Pancreas (tissue), 10 donors: ENCODE data around the gene STIP1. TPM values are rescaled to one million over a fixed set of nuclear protein-coding genes. Genes with fewer than 3 reads are reported as not detected.
A peak's percentile ranks its signal among the peaks of the same experiment; 100 is the strongest.

Experiments used
- ATAC-seq, 4 donors: fragments of 200-7000 bp; cut with Tn5 transposase; one replicate each; pipeline versions ENCODE4 v1.8.0 to v1.9.1; 2020; ENCODE audit warnings: mild to moderate bottlenecking in 4 of 4, moderate library complexity in 4 of 4
- DNase-seq, 6 donors: peaks; one replicate each; pipeline ENCODE4 v3.0.0-alpha.2; 2020
- FAIRE-seq: peaks from 2 replicates; lab custom pipeline; 2012; peaks lifted over from hg19 to GRCh38; lab: Jason Lieb, UNC
- H3K27ac ChIP-seq, 4 donors: fragments of 200-600 bp; sonication (generic); 1 replicate in 3 of 4; 2 replicates in 1 of 4; pipeline versions ENCODE4 v1.5.0 to v1.8.0; 2020
- H3K27me3 ChIP-seq, 4 donors: fragments of 200-600 bp; one replicate each; pipeline ENCODE4 v1.8.0; 2021
- H3K36me3 ChIP-seq, 3 donors: fragments of 200-600 bp; sonication (generic) in 1 of 3; one replicate each; pipeline versions ENCODE4 v1.5.0 to v1.8.0; 2020 to 2021
- H3K4me1 ChIP-seq, 3 donors: fragments of 200-600 bp; one replicate each; pipeline ENCODE4 v1.8.0; 2021
- H3K4me3 ChIP-seq, 4 donors: fragments of 200-600 bp; sonication (generic) in 2 of 4; one replicate each; pipeline versions ENCODE4 v1.5.0 to v1.8.0; 2020 to 2021
- H3K9me3 ChIP-seq, 4 donors: fragments of 200-600 bp; one replicate each; pipeline ENCODE4 v1.8.0; 2021
- CTCF ChIP-seq, 4 donors: fragments of 200-600 bp; sonication (generic) in 3 of 4; IDR thresholded peaks; one replicate each; pipeline versions ENCODE4 v1.5.0 to v1.8.0; 2021; ENCODE audit warnings: antibody characterized with exemption in 4 of 4
- WGBS, 2 donors: extraction: QIAGEN DNeasy Blood & Tissue Kit; methylation state at CpG; one replicate each; pipeline ENCODE4 v1.1.7; 2013; 5-methylcytosine and 5-hydroxymethylcytosine counted together
- intact Hi-C, 3 donors: fragments of 100-400 bp; cut with DNase I; formaldehyde crosslinking; loops; one replicate each; pipeline versions ENCODE4 v1.11.1 to v1.14.2; 2022
- polyA plus RNA-seq, 2 donors: library from polyadenylated mRNA; stranded (reverse); fragments of 200-250 nt; gene quantifications; one replicate each; pipeline ENCODE4 v1.2.3, GENCODE V29; 2013
- total RNA-seq, 6 donors: library from RNA; stranded (reverse); fragmentation: NEBNext Ultra II Directional in 4 of 6; extraction: Animal tissue kit (Norgen Biotek cat#: 25700) in 4 of 6; gene quantifications; one replicate each; pipeline versions ENCODE4 v1.2.1 to v1.2.4, GENCODE V29; 2021 to 2023
- donor health status: healthy with polysubstance abuse.
- donor health status: DM: no; HTN: no; CAD: no; lungs with moderate emphysema.
- donor health status: DM: no; HTN: no; CAD: no.
- donor health status: control.
- donor health status: control.
- donor health status: Bipolar disorder and iron deficiency.
- donor health status: DM: yes; HTN: yes; CAD: no.
- donor health status: DM: no; HTN: no; CAD: no.
- donor health status: DM: no; HTN: no; CAD: no.
- donor health status: DM: yes; HTN: yes; CAD: no.

The STIP1 gene
- total and polyA plus RNA-seq, 8 donors: 23.7 to 73.0 (median 37.8) TPM

DNA sequence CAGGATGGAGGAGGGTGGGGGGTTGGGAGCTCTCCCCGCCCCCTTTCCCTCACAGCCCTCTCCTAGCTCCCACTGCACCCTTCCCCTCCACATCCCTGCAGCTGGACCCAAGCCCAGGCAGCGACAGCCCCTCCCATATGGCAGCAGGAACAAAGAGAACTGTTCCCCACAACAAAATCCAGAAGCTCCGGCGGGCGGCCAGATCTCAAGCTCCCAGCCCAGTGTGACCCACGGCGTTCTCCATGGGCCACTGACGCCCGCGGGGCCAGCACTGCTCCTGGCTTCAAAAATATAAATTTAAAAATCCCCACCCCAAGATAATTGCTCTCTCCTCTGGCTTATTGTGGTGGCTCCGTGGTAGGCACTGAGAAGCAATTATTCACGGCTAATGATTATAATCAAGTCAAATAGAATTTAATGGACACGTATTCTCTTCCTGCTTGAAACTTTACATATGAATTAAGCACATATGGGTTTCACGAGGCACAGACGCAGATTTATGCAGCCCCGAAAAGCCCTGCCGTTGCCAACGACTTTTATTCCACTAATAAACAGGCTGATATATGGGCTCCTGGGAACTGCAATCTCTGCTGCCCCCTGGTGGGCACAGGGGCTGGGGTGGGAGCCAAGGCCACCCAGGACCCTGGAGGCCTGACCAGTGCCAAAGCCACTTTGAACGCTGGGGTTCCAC, 37.6 kb upstream of the STIP1 start:
- intact Hi-C loops: loop anchor here in 1 of 3 donors (10.0 kb wide), 1 partner anchor 324 kb away; no protein-coding TSS in a partner anchor
- 17 to 27% methylated on average over 18 to 19 of the region's 19 CpGs for WGBS, 2 donors
- H3K27ac ChIP-seq: no peak overlapping the region
- peaks cover 14 to 19% (median 18%) of the 10 kb centered on the region in 3 donors for H3K4me1 ChIP-seq
- peak; percentile 82 to 94 (median 92) for TF ChIP-seq CTCF (IDR thresholded peaks at IDR 0.05)
- FAIRE-seq (no peak), ATAC-seq (peak; percentile 47 to 76 (median 64)), DNase-seq (peak; percentile 53 to 93 (median 80))
- no peak overlapping the region for H3K4me3 ChIP-seq
- H3K27me3 ChIP-seq: no peaks in the 10 kb centered on the region
- no peaks in the 10 kb centered on the region for H3K9me3 ChIP-seq
- no peaks in the 10 kb centered on the region for H3K36me3 ChIP-seq

DNA sequence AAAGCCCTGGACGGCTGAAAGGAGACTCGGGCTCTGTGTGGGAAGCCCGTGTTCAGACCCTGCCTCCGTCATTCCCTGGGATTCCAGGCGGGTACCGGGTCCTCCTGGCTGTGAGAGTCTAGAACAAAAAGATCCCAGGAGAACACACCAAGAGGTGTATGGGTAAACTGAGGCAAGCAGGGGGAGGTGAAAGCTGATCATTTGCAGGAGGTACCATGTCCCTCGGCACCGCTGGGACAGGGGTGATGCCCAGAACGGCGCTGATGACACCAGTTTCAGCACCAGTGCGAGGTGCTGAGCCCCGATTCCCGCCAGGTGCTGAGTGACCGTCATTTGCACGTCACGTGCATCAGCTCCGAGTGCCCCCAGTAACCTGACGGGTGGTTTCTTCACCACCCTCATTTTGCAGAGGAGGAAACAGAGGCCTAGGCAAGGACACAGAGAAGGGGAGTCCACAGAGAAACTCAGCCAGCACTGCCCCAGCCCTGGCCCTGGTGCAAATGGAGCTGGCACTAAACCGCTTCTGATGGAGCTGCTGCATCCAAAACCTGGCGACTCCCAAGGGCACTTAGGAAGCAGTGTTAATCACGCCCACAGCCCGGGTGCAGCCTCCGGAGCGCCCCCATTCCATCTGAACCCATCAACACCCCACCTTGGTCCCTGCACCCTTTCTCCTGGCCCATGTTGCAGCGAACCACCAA, 36.9 kb upstream of the STIP1 start:
- H3K4me3 ChIP-seq: no peak overlapping the region
- DNase-seq (no peak), ATAC-seq (no peak), FAIRE-seq (no peak)
- H3K9me3 ChIP-seq: no peaks in the 10 kb centered on the region
- no peak overlapping the region for H3K27ac ChIP-seq
- no peak for TF ChIP-seq CTCF (IDR thresholded peaks at IDR 0.05)
- intact Hi-C loops: loop anchor here in 1 of 3 donors (10.0 kb wide), 1 partner anchor 324 kb away; no protein-coding TSS in a partner anchor
- H3K27me3 ChIP-seq: no peaks in the 10 kb centered on the region
- H3K4me1 ChIP-seq: peaks cover 14 to 19% (median 18%) of the 10 kb centered on the region in 3 donors
- H3K36me3 ChIP-seq: no peaks in the 10 kb centered on the region
- WGBS, 2 donors: 82 to 83% methylated on average over 25 of the region's 25 CpGs

GRCh38 chr11:64150051-64150450, 35.9 kb upstream of the STIP1 start:
- intact Hi-C loops: loop anchor here in 2 of 3 donors (5.0 to 10.0 kb wide), 2 partner anchors 148 to 325 kb away; no protein-coding TSS in a partner anchor
- peaks cover 14 to 19% (median 18%) of the 10 kb centered on the region in 3 donors for H3K4me1 ChIP-seq
- WGBS, 2 donors: 84% methylated on average over 15 of the region's 15 CpGs
- no peaks in the 10 kb centered on the region for H3K36me3 ChIP-seq
- no peaks in the 10 kb centered on the region for H3K27me3 ChIP-seq
- TF ChIP-seq CTCF (IDR thresholded peaks at IDR 0.05): no peak
- ATAC-seq (no peak), DNase-seq (peak in 1 of 6 donors; percentile 72), FAIRE-seq (no peak)
- H3K9me3 ChIP-seq: no peaks in the 10 kb centered on the region
- H3K27ac ChIP-seq: peak overlapping the region in 2 of 4 donors; percentile 58 to 62
- H3K4me3 ChIP-seq: no peak overlapping the region

DNA sequence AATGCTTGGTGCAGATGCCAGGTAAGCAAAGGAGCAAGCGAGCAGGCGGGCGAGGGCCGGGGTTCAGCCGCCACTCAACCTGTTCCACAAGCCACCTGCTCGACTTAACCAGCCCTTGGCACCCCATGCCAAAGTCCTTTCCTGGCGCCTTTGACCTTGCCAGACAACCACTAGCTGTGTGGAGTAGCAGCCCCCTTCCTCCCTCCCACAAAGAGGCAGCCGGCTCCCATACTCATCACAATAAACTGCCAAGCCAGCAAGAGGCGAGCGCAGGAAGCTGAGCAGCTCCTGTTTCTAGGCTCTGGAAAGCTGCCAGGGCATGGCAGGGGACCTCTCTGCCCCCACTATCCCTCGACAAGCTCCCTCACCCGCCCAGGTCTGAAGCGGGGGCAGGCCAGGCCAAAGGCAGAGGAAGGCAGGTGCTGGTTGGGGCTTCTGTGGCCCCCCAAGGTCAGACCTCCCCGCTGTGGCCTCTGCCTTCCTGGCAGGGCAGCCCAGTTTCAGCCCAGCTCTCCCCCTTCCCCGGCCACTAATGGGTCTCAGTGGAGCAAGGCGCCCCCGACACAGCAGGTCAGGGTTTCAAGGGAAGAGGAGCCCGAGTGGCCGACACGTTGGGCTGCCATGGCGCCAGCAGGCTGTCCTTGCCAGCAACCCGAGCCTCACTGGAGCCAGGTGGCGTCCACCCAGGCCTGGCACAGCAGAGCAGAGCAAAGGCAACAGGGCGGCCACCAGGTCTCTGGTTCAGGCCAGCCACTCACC, 35.3 kb upstream of the STIP1 start:
- ATAC-seq: peak; percentile 63 to 76 (median 70)
- intact Hi-C loops: loop anchor here in 2 of 3 donors (5.0 to 10.0 kb wide), 2 partner anchors 148 to 326 kb away; no protein-coding TSS in a partner anchor

More for the DNA sequence above, 35.3 kb upstream of the STIP1 start:
- Histone ChIP-seq H3K4me1 (peaks cover 14 to 19% (median 18%) of the 10 kb centered on the region in 3 donors), H3K27me3 (no peaks in the 10 kb centered on the region), H3K27ac (peak overlapping the region; percentile 27 to 62 (median 48)), H3K4me3 (no peak overlapping the region), H3K9me3 (no peaks in the 10 kb centered on the region), H3K36me3 (no peaks in the 10 kb centered on the region)
- DNase-seq: peak; percentile 63 to 95 (median 78)
- no peak for TF ChIP-seq CTCF (IDR thresholded peaks at IDR 0.05)
- 29 to 35% methylated on average over 24 of the region's 24 CpGs for WGBS, 2 donors
- no peak for FAIRE-seq
